Ectodermal cell (in vitro differentiated cells): ENCODE measurements around the gene DNAI2.

Experiments used
- H3K27ac ChIP-seq: 2 replicates; pipeline ENCODE4 v1.7.0; 2013; ENCODE audit warnings: mild to moderate bottlenecking, low read depth, low read length; ENCODE audit not compliant: insufficient read depth, poor library complexity, severe bottlenecking
- H3K27me3 ChIP-seq: 2 replicates; pipeline ENCODE4 v1.7.0; 2013; ENCODE audit warnings: mild to moderate bottlenecking, low read length; ENCODE audit not compliant: insufficient read depth, control insufficient read depth, poor library complexity, severe bottlenecking
- H3K36me3 ChIP-seq: one replicate; pipeline ENCODE4 v1.7.0; 2013; ENCODE audit warnings: low read length; ENCODE audit not compliant: control insufficient read depth, insufficient read depth
- H3K4me1 ChIP-seq: one replicate; pipeline ENCODE4 v1.7.0; 2013; ENCODE audit warnings: low read length; ENCODE audit not compliant: control insufficient read depth, insufficient read depth
- H3K4me3 ChIP-seq: 2 replicates; pipeline ENCODE4 v1.7.0; 2013; ENCODE audit warnings: low read depth, low read length, control low read depth; ENCODE audit not compliant: insufficient read depth
- H3K9me3 ChIP-seq: 2 replicates; pipeline ENCODE4 v1.7.0; 2013; ENCODE audit warnings: mild to moderate bottlenecking, low read length, moderate library complexity; ENCODE audit not compliant: control insufficient read depth
- WGBS, 2 experiments: methylation state at CpG; one replicate each; pipeline ENCODE4 v1.1.7; 2013; ENCODE audit warnings: missing lambda C conversion rate in 2 of 2; 5-methylcytosine and 5-hydroxymethylcytosine counted together

Gene DNAI2

GRCh38 chr17:74299226-74300009, 25.4 kb downstream of the DNAI2 start:
- H3K27me3 ChIP-seq, result peaks cover 4% of the 10 kb centered on the region
- no peaks in the 10 kb centered on the region for H3K9me3 ChIP-seq
- no peak overlapping the region for H3K4me3 ChIP-seq
- no peaks in the 10 kb centered on the region for H3K36me3 ChIP-seq
- no peaks in the 10 kb centered on the region for H3K4me1 ChIP-seq
- WGBS, 2 experiments, result 83 to 88% methylated on average over 11 of the region's 11 CpGs
- no peak overlapping the region for H3K27ac ChIP-seq

- no peaks in the 10 kb centered on the region for H3K4me1 ChIP-seq
- H3K27ac ChIP-seq, result no peak overlapping the region
- H3K27me3 ChIP-seq, result peaks cover 4% of the 10 kb centered on the region
- H3K36me3 ChIP-seq, result no peaks in the 10 kb centered on the region
- 94 to 95% methylated on average over 7 to 8 of the region's 8 CpGs for WGBS, 2 experiments
- H3K4me3 ChIP-seq, result no peak overlapping the region
- no peaks in the 10 kb centered on the region for H3K9me3 ChIP-seq
Observed at GRCh38 chr17:74303305-74303704, 29.3 kb downstream of the DNAI2 start.

- Histone ChIP-seq H3K27ac (no peak overlapping the region), H3K9me3 (no peaks in the 10 kb centered on the region), H3K36me3 (no peaks in the 10 kb centered on the region), H3K4me3 (no peak overlapping the region), H3K4me1 (no peaks in the 10 kb centered on the region), H3K27me3 (no peaks in the 10 kb centered on the region)
- 75 to 76% methylated on average over 5 of the region's 5 CpGs for whole genome bisulfite sequencing, 2 experiments
Observed at GRCh38 chr17:74304184-74304583, 30.1 kb downstream of the DNAI2 start.

- no peak overlapping the region for H3K27ac ChIP-seq
- H3K4me3 ChIP-seq, result no peak overlapping the region
- 80% methylated on average over 9 to 10 of the region's 10 CpGs for WGBS, 2 experiments
- H3K9me3 ChIP-seq, result no peaks in the 10 kb centered on the region
- H3K4me1 ChIP-seq, result no peaks in the 10 kb centered on the region
- H3K27me3 ChIP-seq, result no peaks in the 10 kb centered on the region
- no peaks in the 10 kb centered on the region for H3K36me3 ChIP-seq
Observed at GRCh38 chr17:74305865-74306654, 32.0 kb downstream of the DNAI2 start.

GRCh38 chr17:74307984-74308773, 34.1 kb downstream of the DNAI2 start:
- WGBS, 2 experiments, result 92 to 95% methylated on average over 15 of the region's 15 CpGs
- H3K9me3 ChIP-seq, result no peaks in the 10 kb centered on the region
- H3K36me3 ChIP-seq, result no peaks in the 10 kb centered on the region
- H3K27me3 ChIP-seq, result no peaks in the 10 kb centered on the region
- no peak overlapping the region for H3K4me3 ChIP-seq
- no peak overlapping the region for H3K27ac ChIP-seq
- H3K4me1 ChIP-seq, result no peaks in the 10 kb centered on the region

GRCh38 chr17:74309902-74310301, 35.9 kb downstream of the DNAI2 start:
- H3K36me3 ChIP-seq, result no peaks in the 10 kb centered on the region
- no peaks in the 10 kb centered on the region for H3K27me3 ChIP-seq
- H3K27ac ChIP-seq, result no peak overlapping the region
- no peaks in the 10 kb centered on the region for H3K9me3 ChIP-seq
- no peak overlapping the region for H3K4me3 ChIP-seq
- 82 to 85% methylated on average over 11 to 12 of the region's 12 CpGs for WGBS, 2 experiments
- no peaks in the 10 kb centered on the region for H3K4me1 ChIP-seq

- 92 to 94% methylated on average over 15 of the region's 15 CpGs for WGBS, 2 experiments
- Histone ChIP-seq H3K4me1 (no peaks in the 10 kb centered on the region), H3K27ac (no peak overlapping the region), H3K27me3 (no peaks in the 10 kb centered on the region), H3K4me3 (no peak overlapping the region), H3K9me3 (no peaks in the 10 kb centered on the region), H3K36me3 (no peaks in the 10 kb centered on the region)
Observed at GRCh38 chr17:74314877-74315276, 40.8 kb downstream of the DNAI2 start.

GRCh38 chr17:74316220-74316619, 42.2 kb downstream of the DNAI2 start:
- H3K36me3 ChIP-seq, result no peaks in the 10 kb centered on the region
- H3K4me1 ChIP-seq, result no peaks in the 10 kb centered on the region
- H3K27me3 ChIP-seq, result no peaks in the 10 kb centered on the region
- H3K27ac ChIP-seq, result no peak overlapping the region
- 67 to 73% methylated on average over 10 of the region's 10 CpGs for WGBS, 2 experiments
- H3K4me3 ChIP-seq, result no peak overlapping the region
- no peaks in the 10 kb centered on the region for H3K9me3 ChIP-seq

GRCh38 chr17:74317071-74317470, 43.0 kb downstream of the DNAI2 start:
- peaks cover 5% of the 10 kb centered on the region for H3K27me3 ChIP-seq
- H3K4me1 ChIP-seq, result no peaks in the 10 kb centered on the region
- no peaks in the 10 kb centered on the region for H3K36me3 ChIP-seq
- 88 to 89% methylated on average over 16 of the region's 16 CpGs for WGBS, 2 experiments
- no peaks in the 10 kb centered on the region for H3K9me3 ChIP-seq
- no peak overlapping the region for H3K27ac ChIP-seq
- H3K4me3 ChIP-seq, result no peak overlapping the region

GRCh38 chr17:74318391-74318790, 44.4 kb downstream of the DNAI2 start:
- Histone ChIP-seq H3K27me3 (peaks cover 8% of the 10 kb centered on the region), H3K9me3 (no peaks in the 10 kb centered on the region), H3K4me1 (no peaks in the 10 kb centered on the region), H3K4me3 (no peak overlapping the region), H3K27ac (no peak overlapping the region), H3K36me3 (no peaks in the 10 kb centered on the region)
- 94 to 95% methylated on average over 10 of the region's 10 CpGs for WGBS, 2 experiments
